ENCODE data around the gene FNIP2.
A peak's percentile ranks its signal among the peaks of the same experiment; 100 is the strongest.
"Not testable (repeated sequence)": the region's sequence is repeated elsewhere in the genome, so short reads cannot be mapped to it uniquely, and the experiment has no call there.

Gene FNIP2

DNA sequence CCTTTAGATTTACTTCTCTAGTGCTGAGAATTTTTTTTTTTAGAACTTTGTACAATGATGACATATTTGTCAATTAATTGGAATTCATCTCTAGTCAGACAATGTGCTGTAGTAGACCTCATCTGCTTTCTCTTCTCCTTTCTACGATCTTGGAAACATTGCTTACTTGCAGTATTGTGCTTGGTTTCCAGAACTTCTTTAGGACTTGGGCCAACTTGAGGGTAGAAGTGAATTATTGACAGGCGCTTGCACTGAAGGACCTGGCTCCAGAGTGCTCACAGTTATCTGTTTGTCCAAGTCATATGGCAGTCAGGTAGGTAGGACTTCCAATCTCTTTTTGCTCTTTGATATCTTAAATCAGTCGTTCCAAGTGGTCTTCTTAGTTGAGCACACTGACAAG is 39.6 kb downstream of the FNIP2 start:
- no peak overlapping the region for H3K9ac ChIP-seq
- no peak overlapping the region for H3K27ac ChIP-seq
- no peak overlapping the region for H3K4me3 ChIP-seq (IDR thresholded peaks at IDR 0.05; ENCODE audit: insufficient read depth, low read depth, low read length)
- H3K4me1 ChIP-seq (ENCODE audit: low read depth, poor library complexity, severe bottlenecking): peaks cover 76% of the 10 kb centered on the region
- H3K27me3 ChIP-seq (ENCODE audit: insufficient read depth, low read depth): no peaks in the 10 kb centered on the region
- no peaks in the 10 kb centered on the region for H4K20me1 ChIP-seq (ENCODE audit: insufficient read depth)
- no peaks in the 10 kb centered on the region for H3K36me3 ChIP-seq (ENCODE audit: insufficient read depth)
- no peak overlapping the region; the same call in 1 of the 2 replicates for H3K4me2 ChIP-seq
- H2AFZ ChIP-seq (ENCODE audit: low read depth): no peak overlapping the region
- TF ChIP-seq CTCF (conservative IDR thresholded peaks at IDR 0.05; ENCODE audit: low read depth, low read length): no peak
- H3K79me2 ChIP-seq (ENCODE audit: insufficient read depth, low read depth): peaks cover 18% of the 10 kb centered on the region; the same call in 1 of the 2 replicates

DNA sequence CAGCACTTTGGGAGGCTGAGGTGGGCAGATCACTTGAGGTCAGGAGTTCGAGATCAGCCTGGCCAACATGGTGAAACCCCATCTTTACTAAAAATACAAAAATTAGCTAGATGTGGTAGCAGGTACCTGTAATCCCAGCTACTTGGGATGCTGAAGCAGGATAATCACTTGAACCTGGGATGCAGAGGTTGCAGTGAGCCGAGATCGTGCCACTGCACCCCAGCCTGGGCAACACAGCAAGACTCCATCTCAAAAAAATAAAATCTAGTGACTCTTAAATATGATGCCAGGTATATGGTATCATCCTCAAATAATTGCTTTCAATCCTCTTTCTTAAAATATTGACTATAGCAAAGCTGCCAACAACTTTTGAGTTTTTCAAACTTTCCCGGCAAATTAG is 40.4 kb downstream of the FNIP2 start:
- Histone ChIP-seq H3K79me2 (ENCODE audit: insufficient read depth, low read depth) (peaks cover 18% of the 10 kb centered on the region; the same call in 1 of the 2 replicates), H3K9ac (peak overlapping the region; percentile 17; the same call in 1 of the 2 replicates), H3K4me1 (ENCODE audit: low read depth, poor library complexity, severe bottlenecking) (peaks cover 76% of the 10 kb centered on the region), H3K27ac (peak overlapping the region; percentile 76), H3K4me2 (peak overlapping the region; percentile 97)
- H4K20me1 ChIP-seq (ENCODE audit: insufficient read depth); H3K36me3 ChIP-seq (ENCODE audit: insufficient read depth); H3K27me3 ChIP-seq (ENCODE audit: insufficient read depth, low read depth); H2AFZ ChIP-seq (ENCODE audit: low read depth); H3K4me3 ChIP-seq (IDR thresholded peaks at IDR 0.05; ENCODE audit: insufficient read depth, low read depth, low read length): not testable (repeated sequence)

DNA sequence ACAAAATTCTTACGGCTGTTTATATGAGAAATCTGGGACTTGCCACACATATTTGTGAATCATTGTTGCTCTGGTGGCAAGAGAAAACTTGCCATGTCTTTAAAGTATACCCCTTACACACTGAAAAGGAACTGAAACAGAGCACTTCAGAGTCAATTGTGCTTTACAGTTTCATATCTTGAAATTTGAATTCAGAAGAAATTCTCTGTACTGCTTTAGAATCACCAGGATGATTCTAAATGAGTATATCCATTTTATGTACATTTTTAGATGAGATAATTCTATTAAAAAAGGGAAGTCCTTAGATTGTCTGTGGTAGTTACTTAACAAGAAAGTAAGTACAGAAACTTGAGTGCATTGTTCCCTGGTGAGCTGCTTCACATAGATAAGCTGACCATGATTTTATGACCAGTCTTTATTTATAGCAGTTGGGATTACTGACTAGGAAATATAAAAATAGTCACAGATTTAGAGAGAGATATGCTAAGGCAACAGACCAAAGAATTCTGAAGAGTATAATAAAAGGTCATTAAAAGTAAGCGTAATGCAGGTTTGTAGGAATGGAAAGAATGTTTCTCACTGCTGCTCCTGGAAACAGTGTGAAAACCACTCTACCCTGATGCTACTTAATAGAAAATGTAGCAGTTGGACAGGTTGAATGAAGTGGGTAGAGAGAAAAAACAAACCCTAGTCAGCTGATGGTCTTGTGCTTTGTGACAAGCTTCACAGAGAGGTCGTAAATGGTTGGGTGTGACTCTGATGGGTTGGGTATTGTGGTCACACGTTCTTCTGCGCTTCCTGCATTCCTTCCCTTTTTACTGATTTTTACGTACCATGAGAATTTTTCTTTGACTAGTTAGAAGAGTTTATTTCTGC is 41.0 kb downstream of the FNIP2 start:
- no peak for TF ChIP-seq CTCF (conservative IDR thresholded peaks at IDR 0.05; ENCODE audit: low read depth, low read length)
- H3K4me2 ChIP-seq: peak overlapping the region; percentile 97
- H3K4me3 ChIP-seq (IDR thresholded peaks at IDR 0.05; ENCODE audit: insufficient read depth, low read depth, low read length): no peak overlapping the region
- peaks cover 71% of the 10 kb centered on the region for H3K4me1 ChIP-seq (ENCODE audit: low read depth, poor library complexity, severe bottlenecking)
- H3K27me3 ChIP-seq (ENCODE audit: insufficient read depth, low read depth): no peaks in the 10 kb centered on the region
- no peak overlapping the region for H2AFZ ChIP-seq (ENCODE audit: low read depth)
- H4K20me1 ChIP-seq (ENCODE audit: insufficient read depth): no peaks in the 10 kb centered on the region
- H3K27ac ChIP-seq: peak overlapping the region; percentile 76
- H3K36me3 ChIP-seq (ENCODE audit: insufficient read depth): no peaks in the 10 kb centered on the region
- H3K79me2 ChIP-seq (ENCODE audit: insufficient read depth, low read depth): peaks cover 18% of the 10 kb centered on the region; the same call in 1 of the 2 replicates
- H3K9ac ChIP-seq: peak overlapping the region; percentile 17; the same call in 1 of the 2 replicates

- Histone ChIP-seq H2AFZ (ENCODE audit: low read depth) (no peak overlapping the region), H3K27me3 (ENCODE audit: insufficient read depth, low read depth) (no peaks in the 10 kb centered on the region), H3K4me3 (IDR thresholded peaks at IDR 0.05; ENCODE audit: insufficient read depth, low read depth, low read length) (no peak overlapping the region), H4K20me1 (ENCODE audit: insufficient read depth) (no peaks in the 10 kb centered on the region), H3K27ac (peak overlapping the region; percentile 76), H3K4me2 (peak overlapping the region; percentile 97), H3K4me1 (ENCODE audit: low read depth, poor library complexity, severe bottlenecking) (peaks cover 63% of the 10 kb centered on the region), H3K9ac (peak overlapping the region; percentile 17; the same call in 1 of the 2 replicates), H3K79me2 (ENCODE audit: insufficient read depth, low read depth) (peaks cover 18% of the 10 kb centered on the region; the same call in 1 of the 2 replicates), H3K36me3 (ENCODE audit: insufficient read depth) (no peaks in the 10 kb centered on the region)
- no peak for TF ChIP-seq CTCF (conservative IDR thresholded peaks at IDR 0.05; ENCODE audit: low read depth, low read length)
Observed at GRCh38 chr4:158810487-158811215, 41.8 kb downstream of the FNIP2 start.

All from KMS-11 (cell line).